ENCODE measurements around the gene JPH3.

Gene JPH3

GRCh38 chr16:87627542-87628245, 25.4 kb downstream of the JPH3 start:
- no peak for DNase-seq

DNA sequence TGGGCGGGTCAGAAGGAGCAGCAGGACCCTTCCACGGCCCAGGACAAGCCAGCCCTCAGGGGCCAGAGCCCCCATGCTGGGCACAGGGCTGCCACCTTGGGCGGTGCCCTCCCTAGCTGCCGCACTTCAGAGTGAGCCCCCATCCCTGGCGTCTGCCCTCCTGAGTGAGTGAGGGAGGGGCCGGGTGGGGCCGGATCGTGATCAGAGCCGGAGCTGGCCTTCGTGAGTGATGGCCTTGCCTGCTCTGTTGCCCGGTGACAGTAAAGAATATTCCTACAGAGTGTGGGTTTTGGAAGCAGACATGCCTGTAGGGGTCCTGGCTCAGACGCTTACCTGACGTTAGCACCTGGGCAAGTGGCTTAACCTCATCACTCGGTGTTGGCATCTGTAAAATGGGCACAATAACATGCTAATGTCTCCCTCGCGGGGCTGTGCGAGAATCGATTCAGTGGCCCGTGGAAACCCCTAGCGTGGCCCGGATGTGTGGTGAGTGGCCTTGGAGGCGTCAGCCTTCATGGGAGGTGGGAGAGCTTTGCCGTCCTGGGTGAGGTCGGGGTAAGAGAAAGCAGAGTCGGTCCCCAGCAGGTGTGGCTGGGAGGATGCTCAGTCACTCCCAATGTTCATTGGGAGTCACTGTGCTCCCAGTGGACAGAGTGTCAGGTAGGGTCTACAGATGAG, 26.1 kb downstream of the JPH3 start:
- DNase-seq = no peak

DNA sequence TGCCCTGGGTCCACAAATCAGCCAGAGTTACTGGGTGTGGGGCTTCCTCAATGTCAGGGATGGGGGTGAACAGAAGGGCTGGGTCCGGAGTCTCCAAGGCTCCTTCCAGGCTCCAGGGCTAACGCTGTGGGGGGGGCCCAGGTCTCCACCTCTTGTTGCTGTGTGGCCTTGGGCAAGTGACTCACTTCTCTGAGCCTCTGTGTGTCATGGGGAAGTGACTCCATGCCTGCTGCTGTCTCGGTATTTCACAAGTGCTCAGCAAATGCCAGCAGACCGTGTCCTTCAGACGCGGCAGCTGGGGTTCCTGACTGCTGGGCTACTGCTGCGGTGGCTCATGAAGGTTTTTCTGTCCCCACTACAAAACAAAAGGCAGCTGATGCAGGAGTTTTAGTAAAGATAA, 26.6 kb downstream of the JPH3 start:
- DNase-seq = no peak

- DNase-seq = no peak
Observed at GRCh38 chr16:87631067-87631466, 28.8 kb downstream of the JPH3 start.

- DNase-seq = no peak
Observed at GRCh38 chr16:87634411-87634810, 32.1 kb downstream of the JPH3 start.

- DNase-seq = no peak
Observed at GRCh38 chr16:87635541-87636049, 33.3 kb downstream of the JPH3 start.

- peak; percentile 53 for DNase-seq
Observed at GRCh38 chr16:87636050-87636684, 33.9 kb downstream of the JPH3 start.

DNA sequence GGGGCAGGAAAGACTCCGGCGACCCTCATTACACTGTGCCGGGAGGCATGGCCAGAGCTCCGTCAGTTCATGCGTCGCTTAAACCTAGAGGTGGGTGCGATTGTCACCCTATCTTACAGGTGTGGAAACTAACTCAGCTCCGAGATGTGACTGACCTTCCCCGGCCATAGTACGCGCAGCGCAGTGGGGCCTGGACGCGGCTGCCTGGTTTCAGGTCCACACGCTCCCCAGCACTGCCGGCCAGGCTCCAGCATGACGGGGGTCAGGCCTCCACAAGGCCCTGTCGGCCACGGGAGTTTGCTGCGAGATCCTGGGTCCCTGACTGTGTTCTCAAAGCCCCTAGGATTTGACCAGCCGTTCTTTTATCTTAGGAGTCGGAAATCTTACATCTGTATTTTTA, 34.4 kb downstream of the JPH3 start:
- DNase-seq = no peak

DNA sequence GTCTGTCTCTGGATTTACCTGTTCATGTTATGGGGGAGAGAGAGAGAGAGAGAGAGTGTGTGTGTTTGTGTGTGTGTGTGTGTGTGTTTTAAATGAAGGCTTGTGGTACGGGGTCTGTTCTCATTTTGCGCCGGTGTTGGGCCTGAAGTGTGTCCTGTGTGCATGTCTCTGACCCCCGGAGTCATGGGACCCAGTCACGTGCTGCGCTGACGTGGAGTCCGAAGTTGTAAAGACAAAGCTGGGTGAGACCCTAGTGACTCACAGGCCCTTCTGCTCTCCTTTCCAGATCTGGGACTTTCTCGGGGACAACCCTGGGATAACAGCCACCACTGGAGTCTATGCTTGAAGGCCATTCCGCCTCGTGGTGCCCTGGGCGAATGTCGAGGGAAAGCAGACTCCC, 35.0 kb downstream of the JPH3 start:
- DNase-seq = no peak

GRCh38 chr16:87638736-87639135, 36.4 kb downstream of the JPH3 start:
- no peak for DNase-seq

GRCh38 chr16:87641721-87642120, 39.4 kb downstream of the JPH3 start:
- no peak for DNase-seq

DNA sequence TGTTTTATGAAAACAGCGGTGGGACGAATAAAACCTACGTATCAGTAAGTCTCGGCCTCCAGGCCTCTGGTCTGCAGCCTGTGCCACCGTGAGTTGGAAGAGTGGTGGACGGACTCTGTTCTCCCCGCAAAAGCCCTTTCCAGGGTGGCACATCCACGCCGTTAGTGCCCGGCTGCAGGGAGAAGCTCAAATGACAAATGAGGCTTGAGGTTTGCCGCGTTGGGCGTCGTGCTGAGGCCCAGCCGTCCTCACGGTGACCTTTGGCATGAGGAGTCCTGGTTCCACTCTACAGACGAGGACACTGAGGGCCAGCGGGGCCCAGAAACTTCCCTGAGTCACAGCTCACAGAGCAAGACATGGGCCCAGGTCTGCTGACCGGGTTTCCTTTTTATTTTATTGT, 40.2 kb downstream of the JPH3 start:
- no peak for DNase-seq

- no peak for DNase-seq
Observed at GRCh38 chr16:87644186-87644585, 41.9 kb downstream of the JPH3 start.

GRCh38 chr16:87644596-87644995, 42.3 kb downstream of the JPH3 start:
- DNase-seq = no peak

GRCh38 chr16:87645802-87646201, 43.5 kb downstream of the JPH3 start:
- DNase-seq = no peak

- no peak for DNase-seq
Observed at GRCh38 chr16:87647431-87648185, 45.3 kb downstream of the JPH3 start.

GRCh38 chr16:87648236-87648635, 45.9 kb downstream of the JPH3 start:
- DNase-seq = no peak

- no peak for DNase-seq
Observed at GRCh38 chr16:87648698-87649487, 46.6 kb downstream of the JPH3 start.

- no peak for DNase-seq
Observed at GRCh38 chr16:87652386-87652785, 50.1 kb downstream of the JPH3 start.

DNA sequence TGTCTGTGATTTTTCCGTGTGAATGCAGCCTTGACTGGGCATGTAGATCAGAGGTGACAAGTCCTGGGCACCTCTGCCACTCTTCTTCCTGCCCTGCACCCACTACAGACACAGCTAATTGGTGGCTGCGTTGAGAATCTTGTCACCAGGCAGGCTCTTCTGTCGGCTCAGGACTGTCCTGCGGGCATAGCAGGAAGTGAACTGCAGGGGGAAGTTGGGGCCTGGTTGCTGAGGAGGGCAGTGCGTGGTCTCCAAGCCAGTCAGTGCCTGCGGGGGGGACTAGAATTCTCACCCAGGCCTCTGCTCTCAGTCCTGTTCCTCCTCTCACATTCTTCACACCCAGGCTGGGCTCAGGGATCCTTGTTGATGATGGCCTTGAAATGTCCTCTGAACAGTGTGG, 50.5 kb downstream of the JPH3 start:
- DNase-seq = no peak

DNA sequence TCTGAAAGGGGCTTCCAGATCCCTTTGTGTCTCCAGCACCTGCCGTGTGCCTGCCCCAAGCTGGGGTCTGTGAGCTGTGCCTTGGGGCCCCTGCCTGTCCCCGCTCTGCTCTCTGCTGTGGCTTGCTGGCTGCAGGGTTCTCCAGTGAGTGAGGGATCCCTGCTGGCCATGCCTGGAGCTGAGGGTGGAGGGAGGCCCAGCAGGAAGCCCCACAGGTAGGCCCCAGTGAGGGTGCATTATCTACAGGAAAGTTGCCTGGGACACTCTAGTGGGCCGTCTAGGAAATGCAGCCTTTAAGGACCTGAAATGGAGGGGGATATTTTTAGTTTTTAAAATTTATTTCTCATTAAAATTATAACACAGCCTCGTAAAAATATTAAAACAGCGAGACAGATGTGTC, 50.9 kb downstream of the JPH3 start:
- DNase-seq = no peak

DNA sequence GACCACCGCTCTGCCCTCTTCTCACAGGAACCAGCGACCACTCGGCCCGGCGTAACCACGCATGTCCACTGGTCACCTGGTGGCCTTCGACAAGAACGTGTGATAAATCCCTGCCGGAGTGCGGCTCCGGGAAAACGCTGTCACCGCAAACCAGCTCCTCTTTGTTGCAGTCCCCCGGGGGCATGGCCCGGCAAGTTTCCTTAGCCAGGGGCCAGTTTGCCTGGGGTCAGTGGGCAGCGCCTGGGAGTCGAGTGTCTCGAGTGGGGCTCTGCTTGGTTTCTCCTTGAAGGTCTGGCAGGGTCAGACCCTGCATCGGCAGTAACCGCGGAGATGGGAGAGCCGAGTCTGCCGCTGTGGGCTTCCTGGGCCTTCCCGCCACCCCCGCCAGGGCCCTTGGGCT, 52.5 kb downstream of the JPH3 start:
- no peak for DNase-seq

GRCh38 chr16:87656328-87656727, 54.0 kb downstream of the JPH3 start:
- DNase-seq = no peak
